Motor neuron (in vitro differentiated cells): ENCODE results near the gene FIBCD1. TPM values are rescaled to one million over a fixed set of nuclear protein-coding genes. Genes with fewer than 3 reads are reported as not detected.

Source experiments
- ATAC-seq, 8 experiments: fragments of 200-7000 bp; cut with Tn5 transposase; replicated peaks in 6 of 8; 2 replicates each; pipeline ENCODE4 v1.8.0; 2021; ENCODE audit warnings: mild to moderate bottlenecking in 8 of 8, moderate library complexity in 8 of 8
- H3K27ac ChIP-seq, 2 donors: fragments of 250-450 bp; sonication (Bioruptor Pico); 2 replicates each; pipeline ENCODE4 v1.9.0; 2021; ENCODE audit warnings: antibody characterized with exemption in 2 of 2, mild to moderate bottlenecking in 2 of 2, moderate library complexity in 1 of 2
- H3K4me1 ChIP-seq, 2 donors: fragments of 250-450 bp; sonication (Bioruptor Pico); replicated peaks in 1 of 2; 2 replicates each; pipeline ENCODE4 v1.6.1; 2021; ENCODE audit warnings: antibody characterized with exemption in 2 of 2, mild to moderate bottlenecking in 2 of 2, moderate library complexity in 1 of 2
- H3K4me3 ChIP-seq, 5 donors: fragments of 250-450 bp; sonication (Bioruptor Pico); 2 replicates each; pipeline ENCODE4 v1.9.0; 2021; ENCODE audit warnings: antibody characterized with exemption in 5 of 5, mild to moderate bottlenecking in 5 of 5, moderate library complexity in 4 of 5
- WGBS, 10 experiments: fragments of 450-650 bp; shearing (Covaris generic); methylation state at CpG; one replicate each; pipeline ENCODE4 v1.0.0; 2022; 5-methylcytosine and 5-hydroxymethylcytosine counted together
- in situ Hi-C, 9 experiments: fragments of 400-800 bp; cut with MboI; loops; one replicate each; pipeline ENCODE4 v1.15.0; 2021; ENCODE audit warnings: low sequenced_read_pairs in 9 of 9, low pct_unique_long_range_greater_than_20kb in 2 of 9; ENCODE audit not compliant: unreplicated experiment in 9 of 9
- total RNA-seq, 8 experiments: library from RNA; unstranded; fragments of 300-600 nt; gene quantifications; 2 replicates each; pipeline versions ENCODE4 v1.2.3 to v1.2.4, GENCODE V29; 2022

Gene FIBCD1
- total RNA-seq, 8 experiments from 2014 or later, result 0.40 to 2.4 (median 0.54) TPM

- H3K27ac ChIP-seq, result peak overlapping the region; percentile 37 to 44
- no peak overlapping the region for H3K4me3 ChIP-seq
- H3K4me1 ChIP-seq, result peaks cover 3 to 18% of the 10 kb centered on the region in 2 donors
- in situ Hi-C loops, result loop anchor here in 6 of 9 experiments (10.0 to 25.0 kb wide), 6 partner anchors 97 to 183 kb away; no protein-coding TSS in a partner anchor
- WGBS, 10 experiments, result 52 to 100% (median 84%) methylated on average over 1 to 8 of the region's 8 CpGs
- ATAC-seq, result no peak
Measured at GRCh38 chr9:130861372-130862180, 77.5 kb downstream of the FIBCD1 start.

- in situ Hi-C loops, result loop anchor here in 6 of 9 experiments (10.0 to 25.0 kb wide), 6 partner anchors 96 to 184 kb away; no protein-coding TSS in a partner anchor
- Histone ChIP-seq H3K4me1 (peaks cover 3 to 18% of the 10 kb centered on the region in 2 donors), H3K4me3 (no peak overlapping the region), H3K27ac (peak overlapping the region; percentile 32 to 71)
- WGBS, 10 experiments, result 7 to 89% (median 70%) methylated on average over 4 to 22 of the region's 28 CpGs; no CpG with 5 or more reads in 2 of the 10 experiments
- peak in 7 of 8 experiments; percentile 80 to 98 (median 93) for ATAC-seq
Measured at GRCh38 chr9:130860458-130861316, 78.4 kb downstream of the FIBCD1 start.

- Histone ChIP-seq H3K27ac (peak overlapping the region; percentile 47 to 50), H3K4me1 (peaks cover 3 to 18% of the 10 kb centered on the region in 2 donors), H3K4me3 (no peak overlapping the region)
- no peak for ATAC-seq
- in situ Hi-C loops, result loop anchor here in 5 of 9 experiments (25.0 kb wide), 4 partner anchors 97 to 178 kb away; no protein-coding TSS in a partner anchor
- 66 to 94% (median 83%) methylated on average over 2 to 13 of the region's 20 CpGs for WGBS, 10 experiments
Measured at GRCh38 chr9:130858739-130859705, 80.0 kb downstream of the FIBCD1 start.

- in situ Hi-C loops, result loop anchor here in 5 of 9 experiments (25.0 kb wide), 4 partner anchors 96 to 179 kb away; no protein-coding TSS in a partner anchor
- Histone ChIP-seq H3K4me1 (peaks cover 0 to 18% of the 10 kb centered on the region in 2 donors), H3K27ac (peak overlapping the region; percentile 50 to 65), H3K4me3 (no peak overlapping the region)
- 30 to 100% (median 67%) methylated on average over 1 to 18 of the region's 22 CpGs for WGBS, 10 experiments
- peak in 3 of 8 experiments; percentile 16 to 42 (median 23) for ATAC-seq
Measured at GRCh38 chr9:130857864-130858738, 80.9 kb downstream of the FIBCD1 start.

- Histone ChIP-seq H3K4me1 (peaks cover 0 to 18% of the 10 kb centered on the region in 2 donors), H3K4me3 (no peak overlapping the region), H3K27ac (peak overlapping the region in 1 of 2 donors; percentile 39)
- no peak for ATAC-seq
- in situ Hi-C loops, result loop anchor here in 5 of 9 experiments (25.0 kb wide), 4 partner anchors 94 to 181 kb away; no protein-coding TSS in a partner anchor
- whole genome bisulfite sequencing, 10 experiments, result 66 to 100% (median 91%) methylated on average over 1 to 8 of the region's 8 CpGs; no CpG with 5 or more reads in 2 of the 10 experiments
Measured at GRCh38 chr9:130856474-130856873, 82.6 kb downstream of the FIBCD1 start.

- 80 to 100% (median 100%) methylated on average over 1 to 7 of the region's 9 CpGs; no CpG with 5 or more reads in 2 of the 10 experiments for WGBS, 10 experiments
- Histone ChIP-seq H3K4me1 (peaks cover 0 to 18% of the 10 kb centered on the region in 2 donors), H3K27ac (peak overlapping the region; percentile 51 to 55), H3K4me3 (no peak overlapping the region)
- ATAC-seq, result no peak
- in situ Hi-C loops, result loop anchor here in 5 of 9 experiments (25.0 kb wide), 4 partner anchors 93 to 182 kb away; no protein-coding TSS in a partner anchor
Measured at GRCh38 chr9:130854835-130855234, 84.2 kb downstream of the FIBCD1 start.

GRCh38 chr9:130854092-130854491 lies 85.0 kb downstream of the FIBCD1 start:
- in situ Hi-C loops, result loop anchor here in 5 of 9 experiments (25.0 kb wide), 4 partner anchors 92 to 183 kb away; no protein-coding TSS in a partner anchor
- 75 to 100% (median 90%) methylated on average over 1 to 8 of the region's 8 CpGs; no CpG with 5 or more reads in 2 of the 10 experiments for WGBS, 10 experiments
- peak in 2 of 8 experiments; percentile 50 to 54 for ATAC-seq
- H3K4me3 ChIP-seq, result no peak overlapping the region
- peaks cover 0 to 22% of the 10 kb centered on the region in 2 donors for H3K4me1 ChIP-seq
- H3K27ac ChIP-seq, result peak overlapping the region; percentile 25 to 67

GRCh38 chr9:130852801-130853200 lies 86.2 kb downstream of the FIBCD1 start:
- H3K4me1 ChIP-seq, result peaks cover 4 to 14% of the 10 kb centered on the region in 2 donors
- in situ Hi-C loops, result loop anchor here in 5 of 9 experiments (25.0 kb wide), 4 partner anchors 90 to 184 kb away; no protein-coding TSS in a partner anchor
- H3K27ac ChIP-seq, result no peak overlapping the region
- WGBS, 10 experiments, result 7 to 94% (median 80%) methylated on average over 2 to 7 of the region's 7 CpGs; no CpG with 5 or more reads in 1 of the 10 experiments
- ATAC-seq, result no peak
- H3K4me3 ChIP-seq, result no peak overlapping the region
